Pons (tissue), 1 donor: Measurements from ENCODE around the gene CUBN.

Experiments
- DNase-seq: peaks from one replicate; pipeline ENCODE4 v3.0.0-alpha.2; 2016; ENCODE audit warnings: low spot score

CUBN gene

DNA sequence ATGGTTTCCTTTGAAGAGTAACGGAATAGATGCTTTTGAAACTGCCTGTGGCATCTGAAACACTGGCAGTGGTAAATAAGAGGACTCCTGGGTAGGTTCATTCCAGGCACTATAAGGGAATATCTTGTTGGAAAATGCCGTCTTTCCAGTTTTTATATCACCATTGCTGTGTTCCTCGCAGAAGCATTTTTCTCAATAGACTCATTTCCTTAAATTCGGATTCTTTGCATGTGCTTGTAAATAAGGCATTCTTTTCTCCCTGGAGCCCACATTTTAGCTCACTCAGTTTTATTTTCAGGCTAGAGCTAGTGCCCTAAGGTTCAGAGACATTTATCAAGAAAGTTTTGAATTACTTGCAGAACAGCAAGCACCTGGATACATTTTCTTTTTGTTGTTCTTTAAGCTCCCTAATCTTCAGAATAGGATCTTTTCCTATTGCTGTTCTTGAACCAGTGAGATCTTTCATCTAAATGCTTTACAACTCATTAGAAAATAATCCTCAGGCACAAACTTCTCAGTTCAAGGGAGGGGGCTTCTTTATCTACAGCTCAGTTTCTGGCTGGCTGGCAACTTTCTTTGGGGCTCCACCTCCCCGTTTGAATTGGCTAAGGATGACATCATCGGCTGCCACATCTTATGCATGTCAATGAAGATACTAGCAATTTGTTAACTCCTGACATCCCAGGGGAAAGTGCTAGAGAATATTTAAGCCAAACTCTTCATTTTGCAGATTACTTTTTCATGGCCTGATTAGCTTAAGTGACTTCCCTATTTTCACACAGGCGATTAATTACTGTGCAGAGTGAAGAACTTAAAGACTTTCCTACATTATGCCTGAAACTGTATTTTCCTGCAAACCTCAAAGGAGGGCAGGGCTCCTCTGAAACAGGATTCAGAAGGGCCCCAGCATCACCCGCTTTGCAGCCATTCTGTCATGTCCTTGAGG lies 178.7 kb downstream of the CUBN start:
- no peak for DNase-seq

DNA sequence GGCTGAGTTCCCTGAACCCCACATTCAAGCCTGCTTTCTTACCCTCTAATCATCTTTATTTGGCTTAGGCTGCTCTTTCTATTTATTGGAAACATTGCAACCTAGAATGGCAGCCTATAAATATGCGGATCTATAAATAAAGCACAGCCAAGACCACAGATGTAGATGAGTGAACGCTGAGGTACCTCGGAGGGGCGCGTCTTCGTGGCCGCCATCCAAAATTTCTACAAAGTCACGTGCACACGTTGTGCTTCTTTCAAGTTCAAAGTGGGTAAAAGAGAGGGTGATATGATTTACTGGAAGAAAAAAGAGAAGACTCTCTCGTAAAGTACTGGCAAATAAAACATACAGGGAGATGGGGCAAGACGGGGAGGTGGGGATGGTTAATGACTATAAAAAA lies 179.8 kb downstream of the CUBN start:
- no peak for DNase-seq

DNA sequence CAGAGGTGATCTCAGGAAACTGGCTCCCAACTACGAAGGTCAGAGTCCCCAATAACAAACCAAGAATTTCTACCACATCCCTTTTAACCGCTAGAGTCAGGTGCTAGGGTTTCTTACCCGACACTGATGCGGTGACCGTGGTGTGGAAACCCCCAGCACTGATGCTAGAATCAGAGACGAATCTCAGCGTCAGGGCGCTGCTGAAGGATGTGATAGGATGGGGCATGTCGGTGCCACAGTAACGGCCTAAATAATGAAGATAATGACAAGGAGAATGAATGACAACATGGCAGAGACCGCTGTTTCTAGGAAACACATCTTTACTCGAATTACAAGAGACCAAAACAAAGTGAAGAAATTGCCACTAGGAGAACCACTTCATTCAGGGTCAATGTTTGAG lies 181.2 kb downstream of the CUBN start:
- no peak for DNase-seq

DNA sequence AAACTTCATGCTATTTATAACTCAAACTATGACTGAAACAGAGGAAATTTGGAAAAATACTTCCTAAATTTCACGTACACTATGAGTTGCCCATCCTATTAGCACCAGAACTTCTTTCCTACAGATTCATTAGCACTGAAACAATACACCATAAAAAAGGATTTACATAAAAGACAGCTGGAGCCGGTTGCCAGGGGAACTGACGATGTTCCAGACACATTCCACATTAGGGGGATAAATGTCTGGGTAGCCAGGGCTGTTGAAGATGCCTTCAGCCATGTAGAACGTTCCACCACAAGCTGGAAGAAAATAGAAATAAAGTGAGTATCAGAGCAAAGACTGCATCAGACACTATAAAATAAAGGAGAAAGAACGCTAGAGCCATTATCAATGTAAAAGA lies 182.5 kb downstream of the CUBN start:
- no peak for DNase-seq

DNA sequence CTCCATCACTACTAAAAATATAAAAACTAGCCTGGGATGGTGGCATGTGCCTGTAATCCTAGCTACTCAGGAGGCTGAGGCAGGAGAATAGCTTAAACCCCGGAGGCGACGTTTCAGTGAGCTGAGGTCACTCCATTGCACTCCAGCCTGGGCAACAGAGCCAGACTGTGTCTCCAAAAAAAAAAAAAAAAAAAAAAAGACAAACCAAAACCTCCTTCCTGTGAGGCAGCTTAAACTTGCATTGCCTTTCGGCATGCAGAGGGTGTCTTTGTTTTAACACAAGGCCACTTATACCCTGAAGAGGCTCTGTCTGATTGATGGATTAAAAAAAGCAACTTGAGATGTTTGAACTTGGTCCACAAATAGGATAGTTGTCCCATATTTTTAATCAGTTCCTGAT lies 184.0 kb downstream of the CUBN start:
- DNase-seq, result no peak

DNA sequence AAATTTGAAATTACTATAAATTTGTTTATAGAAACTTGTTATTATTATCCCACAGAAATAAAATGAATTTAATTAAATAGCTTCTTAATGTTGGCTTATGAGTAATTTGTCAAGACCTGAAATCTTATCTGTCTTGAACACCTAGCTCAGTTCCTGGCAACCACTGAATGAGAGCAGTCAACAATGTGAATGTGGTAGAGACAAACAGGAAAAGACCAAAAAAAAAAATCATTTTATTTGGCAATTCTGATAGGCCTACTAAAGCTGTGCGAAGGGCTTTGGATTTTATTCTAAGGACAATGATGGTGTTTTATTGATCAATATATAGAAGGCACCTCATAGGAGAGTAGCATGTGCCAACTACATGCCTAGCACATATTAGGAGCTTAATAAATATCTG lies 184.6 kb downstream of the CUBN start:
- no peak for DNase-seq

DNA sequence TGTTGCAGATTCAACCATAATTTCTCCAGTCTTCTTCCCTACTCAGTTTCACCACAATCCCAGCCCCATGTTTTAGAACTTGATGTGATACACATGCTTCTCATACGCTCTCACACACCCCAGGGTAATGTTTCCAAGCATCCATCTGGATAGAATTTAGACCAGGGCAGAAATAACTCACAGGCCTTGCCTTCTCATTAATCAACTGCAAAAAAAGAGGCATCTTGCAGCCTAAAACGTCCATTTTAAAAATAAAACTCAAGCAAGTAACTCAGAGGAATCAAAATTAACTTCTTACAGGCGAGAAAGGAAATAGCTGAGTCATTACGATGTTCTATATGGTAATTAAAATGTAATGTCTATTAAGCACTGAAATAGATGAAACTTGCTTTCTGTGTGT lies 185.2 kb downstream of the CUBN start:
- DNase-seq, result no peak

DNA sequence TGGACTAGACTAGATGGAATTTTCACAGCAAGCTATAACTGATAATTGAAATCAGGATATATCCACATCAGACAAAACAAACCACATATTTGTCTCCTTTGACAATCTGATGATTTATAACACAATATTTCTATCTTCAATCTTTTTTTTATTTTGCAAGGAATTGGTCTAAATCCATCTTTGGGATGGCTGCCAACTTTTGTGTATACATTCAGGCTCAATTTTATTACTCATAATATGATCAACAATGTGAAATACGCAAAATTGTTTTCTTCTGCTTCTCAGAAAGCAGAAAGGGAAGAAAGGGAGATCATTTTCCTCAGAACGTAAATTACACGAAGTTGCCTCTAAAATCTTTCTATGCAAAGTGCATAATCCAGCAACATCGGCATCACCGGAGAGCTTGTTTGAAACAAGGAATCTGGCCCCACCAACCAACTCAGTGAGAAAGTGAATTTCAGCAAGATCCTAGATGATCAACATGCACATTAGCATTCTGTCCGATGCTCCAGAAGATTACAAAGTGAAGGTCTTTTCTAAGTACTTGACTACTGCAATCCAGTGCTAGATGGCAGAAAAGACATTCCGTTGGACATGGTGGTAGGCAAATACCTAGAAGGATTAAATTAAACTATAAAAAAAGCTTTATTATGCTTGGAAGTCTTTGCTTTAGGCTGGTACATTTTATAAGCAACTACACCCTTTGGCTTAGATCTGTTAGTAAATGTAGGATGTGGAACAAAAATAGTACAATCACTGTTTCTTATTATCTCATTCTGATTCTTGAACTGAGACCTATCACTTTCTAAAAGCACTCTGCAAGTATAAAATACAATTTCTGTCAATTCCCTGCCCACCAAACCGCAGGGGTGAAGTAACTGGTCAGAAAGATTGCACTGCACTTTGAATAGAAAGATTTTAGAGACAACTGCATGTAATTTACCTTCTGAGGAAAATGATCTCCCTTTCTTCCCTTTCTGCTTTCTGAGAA lies 186.0 kb downstream of the CUBN start:
- DNase-seq, result no peak

DNA sequence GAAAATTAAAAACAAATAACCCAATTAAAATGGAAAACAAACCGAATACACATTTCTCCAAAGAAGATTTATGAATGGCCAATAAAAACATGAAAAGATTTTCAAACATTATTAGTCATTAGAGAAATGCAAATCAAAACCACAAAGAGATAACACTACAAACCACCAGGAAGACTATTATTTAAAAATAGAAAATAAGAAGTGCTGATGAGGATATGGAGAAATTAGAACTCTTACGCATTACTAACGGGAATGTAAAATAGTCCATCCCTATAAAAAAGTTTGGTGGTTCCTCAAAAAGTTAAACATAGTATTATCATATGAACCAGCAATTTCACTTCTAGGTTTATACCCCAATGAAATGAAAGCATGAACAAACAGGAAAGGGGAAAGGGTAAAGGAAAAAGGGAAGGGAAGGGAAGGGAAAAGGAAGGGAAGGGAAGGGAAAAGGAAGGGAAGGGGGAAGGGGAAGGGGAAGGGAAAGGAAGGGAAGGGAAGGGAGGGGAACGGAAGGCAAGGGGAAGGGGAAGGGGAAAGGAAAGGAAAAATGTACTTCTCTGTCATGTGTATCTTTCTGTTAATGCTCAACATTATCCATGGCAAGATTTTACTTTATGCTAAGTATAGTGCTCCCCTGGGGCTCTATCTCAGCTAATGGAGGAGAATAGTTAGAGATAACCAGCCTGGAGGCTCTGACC lies 187.1 kb downstream of the CUBN start:
- no peak for DNase-seq

DNA sequence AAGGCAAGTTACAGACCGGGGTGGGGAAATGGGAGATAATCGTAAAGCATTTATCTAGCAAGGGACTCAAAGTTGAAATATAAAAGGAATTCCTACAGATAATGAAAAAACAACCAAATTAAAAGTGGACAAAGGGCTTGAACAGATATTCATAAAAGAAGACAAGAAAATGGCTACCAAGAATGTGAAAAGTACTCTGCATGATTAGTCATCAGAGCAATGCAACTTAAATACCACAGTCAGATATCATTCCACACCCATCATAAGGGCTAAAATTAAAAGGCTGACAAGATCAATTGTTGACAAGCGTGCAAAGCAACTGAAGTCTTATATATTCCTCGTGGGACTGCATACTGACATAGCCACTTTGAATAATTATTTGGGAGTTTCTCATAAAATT lies 187.7 kb downstream of the CUBN start:
- DNase-seq, result no peak

DNA sequence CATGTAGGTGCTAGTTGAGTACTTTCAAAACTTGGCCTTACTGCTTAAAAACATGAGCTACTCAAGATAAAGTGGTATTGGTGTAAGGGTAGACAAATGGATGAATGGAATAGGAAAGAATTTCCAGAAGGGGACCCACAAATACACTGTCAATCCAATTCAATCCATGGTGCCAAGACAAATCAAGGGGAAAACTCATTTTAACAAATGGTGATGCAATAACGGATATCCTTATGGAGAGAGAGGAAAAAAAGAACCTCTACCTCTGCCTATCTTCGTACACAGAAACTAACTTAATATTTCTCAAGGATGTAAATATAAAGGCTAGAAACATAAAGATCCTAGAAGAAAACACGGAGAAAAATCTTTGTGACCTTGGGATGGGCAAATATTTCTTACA lies 188.5 kb downstream of the CUBN start:
- DNase-seq, result no peak

DNA sequence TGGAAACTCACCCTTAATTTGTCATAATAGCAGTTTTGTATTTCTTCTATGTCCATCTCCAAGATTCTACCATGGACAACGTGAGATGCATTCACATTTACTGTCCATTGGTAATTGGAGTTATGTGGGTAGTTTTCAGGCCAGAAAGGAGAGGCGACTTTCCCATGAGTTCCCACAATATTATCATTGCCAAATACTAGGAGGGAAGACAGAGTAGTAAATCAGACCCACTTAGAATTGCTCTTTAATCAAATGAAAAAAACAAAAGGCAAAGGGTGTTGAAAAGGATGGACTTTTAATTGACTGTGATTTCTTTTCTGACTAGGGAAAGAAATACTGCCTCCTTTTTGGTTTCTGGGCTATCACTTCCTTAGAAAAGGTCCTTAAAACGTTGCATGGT lies 190.7 kb downstream of the CUBN start:
- no peak for DNase-seq

DNA sequence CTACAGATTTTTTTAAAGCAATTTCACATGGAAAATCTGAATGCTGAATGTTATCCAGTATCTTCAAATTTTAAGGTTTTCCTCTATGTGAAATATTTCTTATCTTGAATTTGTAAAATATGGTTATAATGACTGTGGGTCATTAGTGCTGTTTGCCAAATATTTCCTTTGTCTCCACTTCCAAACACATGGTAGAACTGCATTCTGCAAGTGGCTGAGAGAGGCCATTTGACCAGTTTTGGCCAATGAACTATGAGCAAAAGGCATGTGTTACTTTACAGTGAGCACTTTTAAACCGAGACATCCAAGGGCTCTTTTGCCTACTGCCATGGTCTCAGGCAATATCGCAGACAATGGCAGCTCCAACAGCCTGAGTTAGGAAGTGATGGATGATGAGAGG lies 195.2 kb downstream of the CUBN start:
- no peak for DNase-seq

DNA sequence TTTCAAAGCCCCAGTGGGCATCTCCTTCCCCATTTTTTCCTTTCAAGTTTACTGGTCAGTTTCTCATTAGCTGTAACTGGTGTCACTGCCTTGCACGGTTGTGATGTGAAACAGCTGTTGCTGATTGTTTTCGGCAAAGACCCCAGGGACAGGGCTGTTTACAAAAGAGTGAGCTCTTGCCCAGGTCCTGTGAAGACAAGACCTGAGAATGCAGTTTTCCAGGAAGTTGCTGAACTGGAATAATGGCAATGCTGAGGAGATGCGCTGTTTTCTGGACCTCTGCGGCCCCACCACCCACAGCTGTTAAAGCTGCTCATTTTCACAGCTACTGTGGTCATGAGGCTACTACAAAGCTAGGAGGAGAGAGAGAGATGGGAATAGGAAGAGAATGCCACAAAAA lies 195.8 kb downstream of the CUBN start:
- no peak for DNase-seq

DNA sequence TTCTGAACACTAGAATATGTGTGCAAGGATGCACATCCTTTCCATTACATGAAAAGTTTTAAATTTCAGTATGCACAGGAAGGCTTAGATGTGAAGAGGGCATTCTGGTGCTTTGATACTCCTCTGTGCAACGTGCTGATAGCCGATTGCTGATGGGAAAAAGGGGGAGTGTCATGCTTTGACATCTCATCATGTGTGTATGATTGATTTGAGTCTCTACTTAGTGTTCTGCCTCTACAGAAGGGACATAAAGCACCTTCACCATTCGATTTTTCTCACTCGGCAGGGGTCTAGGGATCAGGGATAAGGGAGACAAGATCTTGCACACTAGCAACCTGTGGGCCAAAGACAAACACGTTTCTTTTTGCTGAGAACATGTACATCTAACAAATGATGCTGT lies 197.7 kb downstream of the CUBN start:
- DNase-seq, result no peak

DNA sequence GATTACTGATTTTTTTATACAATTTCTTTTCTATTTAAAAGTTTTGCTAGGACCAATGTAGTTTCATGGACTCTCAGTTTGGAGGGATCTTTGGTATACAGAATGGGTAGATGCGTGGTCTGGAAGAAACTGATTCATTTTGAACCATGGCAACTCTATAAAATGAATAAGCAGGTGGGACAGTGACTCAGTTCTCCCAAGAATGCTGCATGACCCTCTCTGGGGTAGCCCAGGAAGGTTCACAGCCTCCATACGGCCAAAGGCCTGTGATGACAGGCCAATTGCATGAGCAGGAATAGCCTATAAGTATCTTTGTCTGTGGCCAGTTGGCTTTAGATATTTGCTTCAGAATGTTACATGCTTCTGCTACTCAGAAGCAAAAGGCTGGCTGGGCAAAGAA lies 199.1 kb downstream of the CUBN start:
- no peak for DNase-seq

DNA sequence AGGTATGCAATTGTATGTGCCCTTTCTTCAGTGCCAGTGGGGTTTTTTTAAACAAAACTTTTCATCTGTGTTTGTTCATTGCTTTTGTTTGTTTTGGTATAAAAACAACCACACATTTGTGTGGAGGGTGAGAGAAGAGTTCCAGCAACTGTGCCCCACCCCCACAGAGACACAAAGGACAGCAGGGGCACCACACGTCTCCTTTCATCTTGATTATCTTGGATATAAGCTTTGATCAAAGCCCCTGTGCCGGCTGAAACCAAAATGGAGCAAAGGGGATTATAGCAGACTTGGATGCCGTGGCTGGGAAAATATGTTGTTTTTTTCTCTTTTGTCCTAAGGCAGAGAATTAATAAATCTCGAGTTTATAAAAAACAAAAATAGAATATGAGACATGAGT lies 200.5 kb downstream of the CUBN start:
- no peak for DNase-seq

DNA sequence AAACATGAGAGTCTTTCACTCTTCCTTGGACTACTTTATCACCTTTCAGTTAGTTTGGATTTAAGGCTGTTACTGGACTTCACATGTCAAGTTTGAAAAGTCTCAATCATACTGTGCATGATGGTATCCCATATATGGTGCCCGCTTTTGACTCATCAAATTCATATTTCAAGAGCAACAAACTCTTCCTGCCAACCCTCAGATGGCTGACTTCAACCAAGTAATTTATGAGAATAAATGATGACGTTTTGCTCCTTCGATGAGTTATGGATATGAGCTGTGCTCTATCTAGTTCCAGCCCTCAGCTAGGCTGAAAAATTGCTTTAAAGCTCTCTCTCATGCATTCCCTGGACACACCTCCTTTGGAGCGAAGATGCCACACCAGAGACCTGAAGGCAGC lies 202.1 kb downstream of the CUBN start:
- DNase-seq, result no peak

DNA sequence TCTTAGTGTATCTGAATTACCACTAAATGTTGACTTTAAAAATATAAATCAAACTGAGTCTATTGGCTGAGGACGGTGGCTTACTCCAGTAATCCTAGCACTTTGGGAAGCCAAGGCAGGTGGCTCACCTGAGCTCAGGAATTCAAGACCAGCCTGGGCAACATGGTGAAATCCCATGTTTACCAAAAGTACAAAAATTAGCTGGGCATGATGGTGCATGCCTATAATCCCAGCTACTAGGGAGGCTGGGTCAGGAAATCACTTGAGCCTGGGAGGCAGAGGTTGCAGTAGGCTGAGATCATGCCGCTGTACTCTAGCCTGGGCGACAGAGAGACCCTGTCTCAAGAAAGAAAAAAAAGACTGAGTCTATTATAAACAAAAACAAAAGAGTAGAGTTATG lies 205.9 kb downstream of the CUBN start:
- no peak for DNase-seq

DNA sequence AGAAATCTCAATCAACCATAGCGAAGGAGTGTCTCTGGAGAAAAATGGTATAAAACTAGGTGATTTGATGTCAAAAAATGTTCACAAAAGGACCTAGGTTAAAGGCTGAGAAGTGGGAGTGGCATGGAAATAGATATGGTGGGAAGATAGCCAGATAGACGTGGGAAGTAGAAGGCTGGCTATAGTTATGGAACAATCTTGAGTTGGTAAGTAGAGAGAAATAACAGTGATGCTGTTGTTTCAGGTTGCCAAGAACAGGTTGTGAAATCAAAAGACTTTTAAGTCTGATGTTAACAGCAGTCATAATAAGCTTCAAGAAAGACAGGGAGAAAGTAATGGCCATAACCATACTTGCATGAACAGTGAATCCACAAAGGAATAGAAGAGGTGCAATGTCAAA lies 206.3 kb downstream of the CUBN start:
- no peak for DNase-seq

DNA sequence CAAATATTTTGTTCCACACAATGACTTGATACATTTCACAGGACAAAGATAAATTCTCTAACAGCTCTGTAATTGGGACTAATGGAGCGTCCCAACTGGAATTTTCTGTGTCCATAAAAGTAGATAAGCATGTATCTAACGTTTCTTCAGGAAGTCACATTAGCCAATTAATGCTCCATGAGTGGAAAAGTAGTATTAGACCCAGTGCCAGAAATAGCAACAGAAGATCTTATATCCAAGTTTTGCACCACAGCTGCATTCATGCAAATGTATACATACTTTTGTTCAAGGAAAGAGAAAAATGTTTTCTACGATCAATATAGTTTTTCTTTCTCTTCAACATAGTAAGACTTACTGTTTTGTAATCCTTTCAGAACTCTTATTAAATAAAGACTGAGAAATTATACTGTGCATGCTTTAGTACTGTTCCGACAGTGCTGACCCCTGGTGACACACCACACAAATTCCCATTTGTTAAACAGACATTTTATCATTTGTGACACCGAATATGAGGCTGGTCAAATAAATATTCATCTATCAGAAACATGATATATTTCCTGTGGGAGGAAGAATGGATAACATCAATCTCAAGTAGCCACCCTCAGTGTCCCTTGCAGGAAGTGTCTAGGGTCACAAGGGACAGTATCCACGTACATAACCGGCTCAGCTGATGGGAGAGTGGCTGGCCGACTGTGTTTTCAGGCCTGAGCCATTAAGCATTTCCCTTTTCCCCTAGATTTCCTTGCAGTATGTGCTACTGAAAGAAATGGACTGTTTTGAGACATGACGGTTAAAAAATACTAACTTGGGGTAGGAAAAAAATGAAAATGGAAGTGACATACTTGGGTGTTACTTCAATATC lies 210.3 kb downstream of the CUBN start:
- no peak for DNase-seq
